Neutrophil (primary cell): ENCODE data around the gene ANKRD31.
"Not testable (repeated sequence)": the region's sequence is repeated elsewhere in the genome, so short reads cannot be mapped to it uniquely, and the experiment has no call there.

Experiments
- H3K27ac ChIP-seq: fragments of 200-600 bp; sonication (generic); 2 replicates; pipeline ENCODE4 v1.5.1; 2016; ENCODE audit warnings: mild to moderate bottlenecking, moderate library complexity
- H3K27me3 ChIP-seq: fragments of 200-600 bp; sonication (generic); 2 replicates; pipeline ENCODE4 v1.6.0; 2016; ENCODE audit warnings: mild to moderate bottlenecking
- H3K36me3 ChIP-seq: fragments of 200-600 bp; sonication (generic); 2 replicates; pipeline ENCODE4 v1.5.1; 2017
- H3K4me1 ChIP-seq, 2 experiments: fragments of 200-600 bp in 1 of 2; sonication (generic) in 1 of 2; 1 replicate in 1 of 2; 2 replicates in 1 of 2; pipeline versions ENCODE4 v1.5.1 to v1.6.1; 2013 to 2016; ENCODE audit warnings: low read depth in 1 of 2, low read length in 1 of 2, mild to moderate bottlenecking in 1 of 2, moderate library complexity in 1 of 2; ENCODE audit not compliant: control insufficient read depth in 1 of 2, insufficient read depth in 1 of 2
- H3K4me3 ChIP-seq, 2 experiments: fragments of 200-600 bp in 1 of 2; sonication (generic) in 1 of 2; 1 replicate in 1 of 2; 2 replicates in 1 of 2; pipeline ENCODE4 v1.5.1; 2013 to 2016; ENCODE audit warnings: low read depth in 1 of 2, low read length in 1 of 2, mild to moderate bottlenecking in 1 of 2, moderate library complexity in 1 of 2
- H3K9me3 ChIP-seq: fragments of 200-600 bp; sonication (generic); 2 replicates; pipeline ENCODE4 v1.5.1; 2016
- TF ChIP-seq, protein P1 (sequence below): fragments of 200-600 bp; sonication (generic); IDR thresholded peaks from 2 replicates; pipeline ENCODE4 v1.5.1; 2016; ENCODE audit warnings: antibody characterized with exemption

The ANKRD31 gene

GRCh38 chr5:75185763-75186162, 50.9 kb downstream of the ANKRD31 start:
- Histone ChIP-seq H3K27ac (no peak overlapping the region), H3K4me1 (no peaks in the 10 kb centered on the region), H3K36me3 (no peaks in the 10 kb centered on the region), H3K4me3 (no peak overlapping the region), H3K27me3 (no peaks in the 10 kb centered on the region), H3K9me3 (no peaks in the 10 kb centered on the region)
- TF ChIP-seq, protein P1, sequence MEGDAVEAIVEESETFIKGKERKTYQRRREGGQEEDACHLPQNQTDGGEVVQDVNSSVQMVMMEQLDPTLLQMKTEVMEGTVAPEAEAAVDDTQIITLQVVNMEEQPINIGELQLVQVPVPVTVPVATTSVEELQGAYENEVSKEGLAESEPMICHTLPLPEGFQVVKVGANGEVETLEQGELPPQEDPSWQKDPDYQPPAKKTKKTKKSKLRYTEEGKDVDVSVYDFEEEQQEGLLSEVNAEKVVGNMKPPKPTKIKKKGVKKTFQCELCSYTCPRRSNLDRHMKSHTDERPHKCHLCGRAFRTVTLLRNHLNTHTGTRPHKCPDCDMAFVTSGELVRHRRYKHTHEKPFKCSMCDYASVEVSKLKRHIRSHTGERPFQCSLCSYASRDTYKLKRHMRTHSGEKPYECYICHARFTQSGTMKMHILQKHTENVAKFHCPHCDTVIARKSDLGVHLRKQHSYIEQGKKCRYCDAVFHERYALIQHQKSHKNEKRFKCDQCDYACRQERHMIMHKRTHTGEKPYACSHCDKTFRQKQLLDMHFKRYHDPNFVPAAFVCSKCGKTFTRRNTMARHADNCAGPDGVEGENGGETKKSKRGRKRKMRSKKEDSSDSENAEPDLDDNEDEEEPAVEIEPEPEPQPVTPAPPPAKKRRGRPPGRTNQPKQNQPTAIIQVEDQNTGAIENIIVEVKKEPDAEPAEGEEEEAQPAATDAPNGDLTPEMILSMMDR, result no peak

GRCh38 chr5:75176009-75176408, 60.7 kb downstream of the ANKRD31 start:
- H3K9me3 ChIP-seq, H3K36me3 ChIP-seq, H3K4me3 ChIP-seq, H3K4me1 ChIP-seq, H3K27me3 ChIP-seq, H3K27ac ChIP-seq: not testable (repeated sequence)

DNA sequence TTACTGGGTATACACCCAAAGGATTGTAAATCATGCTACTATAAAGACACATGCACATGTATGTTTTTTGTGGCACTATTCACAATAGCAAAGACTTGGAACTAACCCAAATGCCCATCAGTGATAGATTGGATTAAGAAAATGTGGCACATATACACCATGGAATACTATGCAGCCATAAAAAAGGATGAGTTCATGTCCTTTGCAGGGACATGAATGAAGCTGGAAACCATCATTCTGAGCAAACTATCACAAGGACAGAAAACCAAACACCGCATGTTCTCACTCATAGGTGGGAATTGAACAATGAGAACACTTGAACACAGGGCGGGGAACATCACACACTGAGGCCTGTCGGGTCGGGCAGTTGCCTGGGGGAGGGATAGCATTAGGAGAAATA, 61.8 kb downstream of the ANKRD31 start:
- H3K36me3 ChIP-seq, result not testable (repeated sequence)

DNA sequence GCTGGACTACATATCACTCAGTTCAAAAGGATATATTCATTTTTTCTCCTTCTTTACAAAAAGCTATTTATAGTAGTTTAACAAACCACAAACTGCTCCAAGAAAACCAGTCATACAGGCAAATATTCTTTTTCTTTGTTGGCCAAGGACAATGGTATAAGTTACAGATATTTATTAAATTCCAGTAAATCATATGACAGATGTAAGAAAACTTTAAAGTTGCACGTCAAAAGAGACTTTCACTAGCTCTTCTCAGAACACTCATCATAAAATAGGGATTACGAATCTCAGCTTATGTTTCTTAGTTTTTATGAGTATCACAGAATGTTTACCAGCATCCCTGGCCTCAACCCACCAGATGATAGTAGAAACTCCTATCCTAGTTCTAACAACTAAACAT, 67.2 kb downstream of the ANKRD31 start:
- Histone ChIP-seq H3K4me3 (no peak overlapping the region), H3K27ac (no peak overlapping the region), H3K36me3 (no peaks in the 10 kb centered on the region), H3K4me1 (no peaks in the 10 kb centered on the region), H3K9me3 (no peaks in the 10 kb centered on the region), H3K27me3 (no peaks in the 10 kb centered on the region)
- TF ChIP-seq, protein P1, result no peak

More for the DNA sequence above, 61.8 kb downstream of the ANKRD31 start:
- not testable (repeated sequence) for H3K27ac ChIP-seq, H3K27me3 ChIP-seq, H3K9me3 ChIP-seq, H3K4me3 ChIP-seq, H3K4me1 ChIP-seq

- H3K27me3 ChIP-seq, result no peaks in the 10 kb centered on the region
- H3K4me3 ChIP-seq, result no peak overlapping the region
- H3K27ac ChIP-seq, result no peak overlapping the region
- TF ChIP-seq, protein P1, result no peak
- H3K9me3 ChIP-seq, result no peaks in the 10 kb centered on the region
- H3K36me3 ChIP-seq, result no peaks in the 10 kb centered on the region
- H3K4me1 ChIP-seq, result no peaks in the 10 kb centered on the region
Observed at GRCh38 chr5:75168026-75168735, 68.5 kb downstream of the ANKRD31 start.

DNA sequence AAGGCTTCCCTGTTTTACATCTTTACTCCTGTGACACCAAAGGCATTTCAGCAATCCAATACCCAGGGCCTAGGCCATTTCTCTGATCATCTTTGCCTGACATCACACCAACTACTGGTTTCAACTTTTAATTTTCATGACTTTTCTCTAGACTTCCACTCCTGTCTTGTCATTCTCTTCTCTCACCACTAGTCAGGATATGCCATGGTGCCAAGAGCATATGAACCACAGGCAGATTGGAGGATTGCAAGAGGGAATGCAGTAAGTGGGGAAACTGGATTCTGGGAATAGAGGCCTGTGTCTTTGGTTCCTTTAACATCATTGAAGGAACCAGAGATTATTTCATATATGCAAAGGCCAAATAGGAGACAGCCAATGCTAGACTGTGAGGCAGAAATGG, 69.3 kb downstream of the ANKRD31 start:
- Histone ChIP-seq H3K4me1 (no peaks in the 10 kb centered on the region), H3K9me3 (no peaks in the 10 kb centered on the region), H3K27ac (no peak overlapping the region), H3K27me3 (no peaks in the 10 kb centered on the region), H3K36me3 (no peaks in the 10 kb centered on the region), H3K4me3 (no peak overlapping the region)
- TF ChIP-seq, protein P1, result no peak

DNA sequence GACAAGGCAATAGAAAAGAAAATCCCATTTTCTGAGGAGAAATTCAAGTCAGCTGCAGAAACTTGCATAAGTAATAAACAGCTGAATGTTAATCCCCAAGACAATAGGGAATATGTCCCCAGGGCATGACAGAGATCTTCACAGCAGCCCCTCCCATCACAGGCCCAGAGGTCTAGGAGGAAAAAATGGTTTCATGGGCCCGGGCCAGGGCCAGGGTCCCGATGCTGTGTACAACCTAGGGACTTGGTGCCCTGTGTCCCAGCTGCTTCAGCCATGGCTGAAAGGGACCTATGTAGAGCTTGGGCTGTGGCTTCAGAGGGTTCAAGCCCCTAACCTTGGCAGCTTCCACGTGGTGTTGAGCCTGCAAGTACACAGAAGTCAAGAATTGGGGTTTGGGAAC, 75.2 kb downstream of the ANKRD31 start:
- H3K27me3 ChIP-seq, H3K4me3 ChIP-seq, H3K36me3 ChIP-seq, H3K9me3 ChIP-seq, H3K27ac ChIP-seq, H3K4me1 ChIP-seq: not testable (repeated sequence)
